ENCODE data around the gene BPI. TPM values are rescaled to one million over a fixed set of nuclear protein-coding genes. Genes with fewer than 3 reads are reported as not detected.

BPI gene
- total RNA-seq, 2 experiments from 2014 or later = not detected

GRCh38 chr20:38386851-38387250 lies 82.9 kb downstream of the BPI start:
- Mint-ChIP-seq H3K4me3 (no peak overlapping the region), H3K27me3 (peaks cover 7% of the 10 kb centered on the region), H3K27ac (no peak overlapping the region), H3K36me3 (ENCODE audit: low read depth) (no peaks in the 10 kb centered on the region), H3K9me3 (peaks cover 4% of the 10 kb centered on the region), H3K4me1 (no peaks in the 10 kb centered on the region)
- POLR2A ChIA-PET = no interaction called here
- CTCF ChIA-PET = no interaction called here
- no peak for DNase-seq

Other genes starting within 250 kb of the BPI start
- under 1 TPM; 0.33 to 0.38 TPM for gene TGM2, start 138.9 kb upstream of the BPI start, total RNA-seq
- not detected for gene KIAA1755, start 43.4 kb upstream of the BPI start, total RNA-seq
- gene LBP, start 42.3 kb downstream of the BPI start, total RNA-seq = not detected
- 10 to 100 TPM; 30.1 to 33.4 TPM for gene SNHG17, start 131.2 kb downstream of the BPI start, total RNA-seq
- gene RALGAPB, start 168.7 kb downstream of the BPI start, total RNA-seq = 10 to 100 TPM; 30.5 to 31.3 TPM